ENCODE results near the gene BCAR1. TPM values are rescaled to one million over a fixed set of nuclear protein-coding genes. Genes with fewer than 3 reads are reported as not detected.

BCAR1 gene
- total and polyA plus RNA-seq, 2 experiments from 2014 or later = 37.9 to 140 TPM

- H3K4me1 Mint-ChIP-seq = peaks cover 68% of the 10 kb centered on the region
- no peak overlapping the region for H3K4me3 Mint-ChIP-seq
- Histone ChIP-seq H3K4me3 (no peak overlapping the region), H3K36me3 (ENCODE audit: insufficient read depth) (no peaks in the 10 kb centered on the region), H4K20me1 (replicated peaks; ENCODE audit: insufficient read depth) (peaks cover 60% of the 10 kb centered on the region), H3F3A (replicated peaks; ENCODE audit: low read depth) (peaks cover 10% of the 10 kb centered on the region), H3K9me2 (ENCODE audit: insufficient read depth) (no peaks in the 10 kb centered on the region), H2AFZ (no peak overlapping the region), H3K79me2 (replicated peaks; ENCODE audit: insufficient read depth) (peaks cover 90% of the 10 kb centered on the region), H3K4me2 (no peak overlapping the region; the same call in 1 of the 2 replicates), H3K4me1 (ENCODE audit: insufficient read depth) (peaks cover 53% of the 10 kb centered on the region), H3K27ac (ENCODE audit: low read depth) (peak overlapping the region; percentile 93), H3K27me3 (ENCODE audit: insufficient read depth) (no peaks in the 10 kb centered on the region)
- no peaks in the 10 kb centered on the region; the same call in 1 of the 3 replicates for H3K9me3 Mint-ChIP-seq
- peak overlapping the region; percentile 85 for H3K27ac Mint-ChIP-seq
- peaks cover 14% of the 10 kb centered on the region for H3K36me3 Mint-ChIP-seq (ENCODE audit: low read depth)
- H3K27me3 Mint-ChIP-seq (ENCODE audit: insufficient read depth, low read depth, poor library complexity) = peaks cover 46% of the 10 kb centered on the region
- ATAC-seq = no peak
- no peak for TF ChIP-seq EZH2 (IDR thresholded peaks at IDR 0.05; ENCODE audit: low read depth, unreplicated experiment)
- no peak for TF ChIP-seq NANOG (IDR thresholded peaks at IDR 0.05; ENCODE audit: borderline replicate concordance)
- TF ChIP-seq POLR2AphosphoS5 (IDR thresholded peaks at IDR 0.05; ENCODE audit: low read depth) = no peak
- no peak for TF ChIP-seq ETS1 (IDR thresholded peaks at IDR 0.05)
- TF ChIP-seq CREB1 (CRISPR knock-in tag; IDR thresholded peaks at IDR 0.05; ENCODE audit: low read depth) = no peak
- TF ChIP-seq JUNB (IDR thresholded peaks at IDR 0.05; ENCODE audit: unreplicated experiment) = no peak
- TF ChIP-seq EZH2phosphoT487 (IDR thresholded peaks at IDR 0.05; ENCODE audit: unreplicated experiment) = no peak
- TF ChIP-seq CTCF (conservative IDR thresholded peaks at IDR 0.05; ENCODE audit: low read depth in 2 of 2) = no peak
- TF ChIP-seq ZNF331 (CRISPR knock-in tag; IDR thresholded peaks at IDR 0.05; ENCODE audit: low read depth) = no peak
- no peak for TF ChIP-seq REST (IDR thresholded peaks at IDR 0.05; ENCODE audit: unreplicated experiment)
- no peak for TF ChIP-seq ZNF114 (CRISPR knock-in tag; IDR thresholded peaks at IDR 0.05)
- TF ChIP-seq ZNF462 (CRISPR knock-in tag; IDR thresholded peaks at IDR 0.05) = no peak
- TF ChIP-seq STAT1 (IDR thresholded peaks at IDR 0.05; ENCODE audit: unreplicated experiment) = no peak
- no peak for DNase-seq (ENCODE audit: low spot score)
These were observed 4.2 kb downstream of the BCAR1 start for GRCh38 chr16:75247249-75247648.
